ENCODE results near the gene GIPR.

DNA sequence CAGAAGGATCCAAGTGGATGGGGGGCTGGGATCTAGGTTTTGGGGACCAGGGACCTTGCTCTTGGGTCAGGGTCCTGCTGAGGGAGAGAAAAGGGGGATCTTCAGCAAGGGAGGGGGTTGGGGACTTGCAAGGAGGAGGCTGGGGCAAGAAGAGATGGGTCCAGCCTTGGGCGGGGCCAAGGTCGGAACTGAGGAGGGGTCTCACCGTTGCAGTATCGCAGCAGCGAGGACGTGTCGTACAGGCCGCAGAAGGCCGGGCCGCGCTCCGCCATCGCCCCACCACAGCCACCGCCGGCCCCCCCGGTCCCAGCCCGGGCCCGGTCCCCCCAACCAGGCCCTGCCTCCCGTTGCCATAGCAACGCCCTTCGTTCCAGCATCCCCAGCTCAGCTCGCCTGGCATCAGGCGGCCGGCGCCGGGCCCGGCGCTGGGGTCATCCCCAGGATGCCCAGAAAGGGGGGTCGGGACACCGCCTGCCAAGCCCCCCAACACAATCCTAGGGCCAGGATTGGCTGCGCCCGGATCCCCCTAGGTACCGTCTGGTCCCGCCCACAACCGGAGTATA lies 22.9 kb upstream of the GIPR start:
- no peak for TF ChIP-seq POLR2AphosphoS5 (IDR thresholded peaks at IDR 0.05)
- TF ChIP-seq, protein P1, sequence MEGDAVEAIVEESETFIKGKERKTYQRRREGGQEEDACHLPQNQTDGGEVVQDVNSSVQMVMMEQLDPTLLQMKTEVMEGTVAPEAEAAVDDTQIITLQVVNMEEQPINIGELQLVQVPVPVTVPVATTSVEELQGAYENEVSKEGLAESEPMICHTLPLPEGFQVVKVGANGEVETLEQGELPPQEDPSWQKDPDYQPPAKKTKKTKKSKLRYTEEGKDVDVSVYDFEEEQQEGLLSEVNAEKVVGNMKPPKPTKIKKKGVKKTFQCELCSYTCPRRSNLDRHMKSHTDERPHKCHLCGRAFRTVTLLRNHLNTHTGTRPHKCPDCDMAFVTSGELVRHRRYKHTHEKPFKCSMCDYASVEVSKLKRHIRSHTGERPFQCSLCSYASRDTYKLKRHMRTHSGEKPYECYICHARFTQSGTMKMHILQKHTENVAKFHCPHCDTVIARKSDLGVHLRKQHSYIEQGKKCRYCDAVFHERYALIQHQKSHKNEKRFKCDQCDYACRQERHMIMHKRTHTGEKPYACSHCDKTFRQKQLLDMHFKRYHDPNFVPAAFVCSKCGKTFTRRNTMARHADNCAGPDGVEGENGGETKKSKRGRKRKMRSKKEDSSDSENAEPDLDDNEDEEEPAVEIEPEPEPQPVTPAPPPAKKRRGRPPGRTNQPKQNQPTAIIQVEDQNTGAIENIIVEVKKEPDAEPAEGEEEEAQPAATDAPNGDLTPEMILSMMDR (IDR thresholded peaks at IDR 0.05) = no peak
- no peak for TF ChIP-seq POLR2A (IDR thresholded peaks at IDR 0.05; ENCODE audit: low read depth)

Measured in esophagus muscularis mucosa (tissue), 3 donors.